Body of pancreas (tissue), 4 donors: ENCODE data around the gene TSPAN4.

ENCODE experiments used
- CTCF ChIP-seq, 7 experiments: fragments of 450-650 bp in 4 of 7; fragments of 200-600 bp in 3 of 7; sonication (generic) in 3 of 7; IDR thresholded peaks; one replicate each; pipeline ENCODE4 v1.5.1; 2016 to 2019; ENCODE audit warnings: antibody characterized with exemption in 7 of 7
- POLR2A ChIP-seq, 3 donors: fragments of 450-650 bp; IDR thresholded peaks; one replicate each; pipeline ENCODE4 v1.6.1; 2016; ENCODE audit warnings: antibody characterized with exemption in 3 of 3, mild to moderate bottlenecking in 2 of 3

GRCh38 chr11:904380-904779, 61.7 kb downstream of the TSPAN4 start:
- TF ChIP-seq CTCF (IDR thresholded peaks at IDR 0.05): no peak
- no peak for TF ChIP-seq POLR2A (IDR thresholded peaks at IDR 0.05)
